ENCODE measurements around the gene TRPT1.

- TF ChIP-seq CTCF (IDR thresholded peaks at IDR 0.05) (no peak), POLR2AphosphoS5 (IDR thresholded peaks at IDR 0.05) (no peak), POLR2A (IDR thresholded peaks at IDR 0.05) (no peak), EP300 (IDR thresholded peaks at IDR 0.05) (no peak)
Measured at GRCh38 chr11:64229090-64229743, 3.2 kb upstream of the TRPT1 start.
